NB4 (cell line): ENCODE results near the gene DESI2.

Experiments used
- DNase-seq: peaks from one replicate; pipeline ENCODE4 v3.0.0; 2010; ENCODE audit warnings: low read depth
- H3K4me3 ChIP-seq: one replicate; pipeline ENCODE4 v1.5.1; 2011; ENCODE audit warnings: mild to moderate bottlenecking, low read depth, low read length, moderate library complexity
- CTCF ChIP-seq: IDR thresholded peaks from one replicate; pipeline ENCODE4 v1.5.1; 2012; ENCODE audit warnings: low read depth, low read length
- MYC ChIP-seq: IDR thresholded peaks from 2 replicates; pipeline ENCODE4 v1.6.1; 2011; ENCODE audit warnings: low read depth, low read length
- POLR2A ChIP-seq: IDR thresholded peaks from 2 replicates; pipeline ENCODE4 v1.6.1; 2011; ENCODE audit warnings: mild to moderate bottlenecking; ENCODE audit not compliant: insufficient read length; ENCODE audit errors: extremely low read depth
- TF ChIP-seq, protein P1 (sequence below): IDR thresholded peaks from 2 replicates; pipeline ENCODE4 v1.6.1; 2011; ENCODE audit warnings: low read depth, low read length

The DESI2 gene

GRCh38 chr1:244652623-244653438 lies at the start of gene DESI2:
TSS of gene DESI2 (plus strand) at chr1:244653126. CDS start at chr1:244653314, 188 bp downstream.
- H3K4me3 ChIP-seq = peak within 1 kb of the TSS; percentile 92
- TF ChIP-seq POLR2A = peak; percentile 82
- TF ChIP-seq MYC = peak; percentile 88
- TF ChIP-seq, protein P1, sequence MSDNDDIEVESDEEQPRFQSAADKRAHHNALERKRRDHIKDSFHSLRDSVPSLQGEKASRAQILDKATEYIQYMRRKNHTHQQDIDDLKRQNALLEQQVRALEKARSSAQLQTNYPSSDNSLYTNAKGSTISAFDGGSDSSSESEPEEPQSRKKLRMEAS = peak; percentile 60
- peak; percentile 17 for TF ChIP-seq CTCF
- DNase-seq = peak; percentile 99

DNA sequence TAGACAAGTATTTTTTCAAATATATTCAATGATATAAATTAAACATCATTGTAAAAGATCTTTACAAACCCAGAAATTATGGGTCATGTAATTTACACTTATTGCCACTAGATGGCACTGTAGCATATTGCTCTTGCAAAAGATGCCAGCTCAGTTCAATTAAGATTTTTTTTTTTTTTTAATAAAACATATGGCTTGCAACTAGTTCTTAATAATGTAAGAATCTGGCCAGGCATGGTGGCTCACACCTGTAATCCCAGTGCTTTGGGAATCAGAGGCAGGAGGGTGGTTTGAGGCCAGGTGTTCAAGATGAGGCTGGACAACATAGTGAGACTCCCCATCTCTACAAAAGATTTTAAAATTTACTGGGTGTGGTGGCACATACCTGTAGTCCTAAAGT lies 49.4 kb upstream of the DESI2 start:
- TF ChIP-seq CTCF = peak; percentile 51
- TF ChIP-seq MYC = no peak
- H3K4me3 ChIP-seq = no peak overlapping the region
- DNase-seq = peak; percentile 44

DNA sequence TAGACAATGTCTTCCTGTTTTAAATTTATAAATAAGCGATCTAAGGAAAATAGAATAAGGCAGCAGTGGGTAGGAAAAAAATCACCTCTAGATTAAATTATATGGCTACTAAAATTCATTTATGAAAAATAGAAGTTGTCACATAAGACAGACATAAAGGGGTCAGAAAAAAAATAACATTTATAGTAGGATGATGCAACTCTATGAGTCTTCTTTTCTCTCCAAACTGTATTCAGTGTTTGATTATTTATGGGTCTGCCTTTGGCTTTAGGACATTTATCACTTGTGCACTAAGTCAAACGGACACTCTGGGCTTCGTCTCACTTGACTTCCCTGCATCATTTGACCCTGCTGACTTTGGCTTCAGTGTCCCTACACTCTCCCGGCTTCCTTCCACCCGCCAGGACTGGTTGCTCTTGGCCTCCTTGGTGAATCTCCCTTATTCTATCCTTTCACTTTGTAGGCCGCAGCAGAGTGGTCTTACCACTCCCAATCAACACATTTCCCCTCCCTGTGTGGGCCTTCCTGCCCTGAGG lies 47.0 kb upstream of the DESI2 start:
- TF ChIP-seq CTCF (no peak), POLR2A (no peak), MYC (no peak)
- TF ChIP-seq, protein P1 = no peak
- no peak for DNase-seq
- no peak overlapping the region for H3K4me3 ChIP-seq

DNA sequence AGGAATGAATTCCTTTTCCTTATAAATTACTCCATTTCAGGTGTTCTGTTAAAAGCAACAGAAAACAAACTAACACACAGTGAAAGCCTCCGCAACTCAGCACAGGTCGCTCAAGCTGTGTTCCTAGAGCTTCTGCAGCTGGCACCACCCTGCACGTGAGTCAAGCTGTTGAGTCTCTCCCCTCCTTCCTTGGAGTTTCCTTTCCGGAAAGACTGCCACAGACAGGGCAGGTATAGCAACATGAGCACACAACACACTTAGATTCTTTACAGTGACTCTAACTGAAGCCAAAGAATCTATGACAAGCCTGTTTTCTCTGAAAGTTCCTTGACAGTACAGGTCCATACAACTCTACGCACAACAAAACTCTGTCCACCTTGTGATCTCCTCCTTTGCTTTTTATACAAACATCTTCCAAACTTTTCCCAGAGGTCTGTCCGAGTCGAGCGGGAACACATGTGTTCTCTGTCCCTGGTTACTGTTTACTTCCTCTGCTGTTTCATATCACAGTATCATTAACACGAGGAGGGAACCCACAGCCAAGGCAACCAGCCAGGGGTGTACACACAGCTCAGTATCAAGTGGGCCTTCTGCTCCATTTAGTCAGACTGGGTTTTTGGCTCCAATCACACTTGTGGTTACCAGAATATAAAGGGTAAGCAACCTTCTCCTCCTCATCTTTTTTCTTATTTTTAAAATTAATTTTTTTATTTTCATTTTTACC lies 38.7 kb upstream of the DESI2 start:
- no peak overlapping the region for H3K4me3 ChIP-seq
- TF ChIP-seq POLR2A (no peak), MYC (no peak), CTCF (no peak)
- TF ChIP-seq, protein P1 = no peak
- no peak for DNase-seq

DNA sequence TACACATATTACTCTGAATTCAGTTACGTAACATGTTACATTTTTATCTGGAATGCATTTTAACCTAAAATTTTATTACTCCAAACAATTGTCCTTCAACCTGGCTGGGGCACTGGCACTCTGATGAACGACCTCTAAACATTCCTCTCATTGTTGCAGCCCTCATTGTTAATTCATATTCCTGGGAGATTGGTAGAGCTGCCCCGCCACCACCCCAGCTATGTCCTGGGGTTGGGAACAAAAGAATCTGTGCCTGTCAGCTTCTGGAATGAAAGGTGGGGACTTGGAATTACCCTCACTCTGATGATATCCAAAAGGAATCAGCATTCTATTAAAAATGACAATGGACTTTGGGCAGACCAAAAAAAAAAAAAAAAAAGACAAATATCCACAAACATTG lies 38.0 kb upstream of the DESI2 start:
- TF ChIP-seq POLR2A (no peak), MYC (no peak), CTCF (no peak)
- TF ChIP-seq, protein P1 = no peak
- H3K4me3 ChIP-seq = no peak overlapping the region
- DNase-seq = no peak
